IMR-90 (cell line): Measurements from ENCODE around the gene NCAM1. TPM values are rescaled to one million over a fixed set of nuclear protein-coding genes. Genes with fewer than 3 reads are reported as not detected.

ENCODE experiments used
- ATAC-seq: fragments of 200-7000 bp; cut with Tn5 transposase; 2 replicates; pipeline ENCODE4 v1.9.1; 2020; ENCODE audit warnings: low read depth, mild to moderate bottlenecking, moderate library complexity
- BruUV-seq: library from RNA; stranded (reverse); fragments of 400-500 nt; replicated peaks from 2 replicates; lab custom pipeline; 2021; lab: Mats Ljungman, UMichigan
- CTCF ChIA-PET: fragments of 300-600 bp; formaldehyde crosslinking; extraction: SDS; loops from one replicate; lab custom pipeline; 2021; ENCODE audit warnings: antibody characterized with exemption; lab: Yijun Ruan, JAX
- POLR2A ChIA-PET: fragments of 300-600 bp; sonication (Branson Sonifier 250); formaldehyde crosslinking; loops from one replicate; lab custom pipeline; 2022; ENCODE audit warnings: antibody characterized with exemption; ENCODE audit not compliant: unreplicated experiment; lab: Charles Lee
- DNase-seq: peaks from one replicate; pipeline ENCODE4 v3.0.0; 2013
- H2AFZ ChIP-seq: replicated peaks from 2 replicates; pipeline ENCODE3; 2013; ENCODE audit warnings: low read length, mild to moderate bottlenecking; ENCODE audit not compliant: poor library complexity
- H2AK5ac ChIP-seq: 2 replicates; pipeline ENCODE4 v1.6.1; 2013; ENCODE audit warnings: low read depth, low read length, inconsistent platforms
- H2AK9ac ChIP-seq: replicated peaks from 2 replicates; pipeline ENCODE3; 2013; ENCODE audit warnings: mild to moderate bottlenecking, low read depth, low read length, moderate library complexity; ENCODE audit not compliant: poor library complexity
- H2BK120ac ChIP-seq: 2 replicates; pipeline ENCODE4 v1.6.1; 2013; ENCODE audit warnings: low read depth, low read length, inconsistent platforms
- H2BK15ac ChIP-seq: 3 replicates; pipeline ENCODE4 v1.6.1; 2013; ENCODE audit warnings: low read depth, low read length, inconsistent platforms
- H2BK20ac ChIP-seq: 2 replicates; pipeline ENCODE4 v1.6.1; 2013; ENCODE audit warnings: low read depth, mild to moderate bottlenecking, inconsistent platforms, low read length, moderate library complexity
- H2BK5ac ChIP-seq: 2 replicates; pipeline ENCODE4 v1.6.1; 2013; ENCODE audit warnings: mild to moderate bottlenecking, low read depth, low read length, inconsistent platforms; ENCODE audit not compliant: poor library complexity, severe bottlenecking
- H3K14ac ChIP-seq: replicated peaks from 2 replicates; pipeline ENCODE4 v1.6.1; 2013; ENCODE audit warnings: low read depth, low read length, inconsistent platforms
- H3K18ac ChIP-seq: 2 replicates; pipeline ENCODE4 v1.6.1; 2013; ENCODE audit warnings: low read depth, low read length, control low read depth
- H3K23ac ChIP-seq: 2 replicates; pipeline ENCODE4 v1.6.1; 2013; ENCODE audit warnings: low read depth, low read length, inconsistent platforms
- H3K27ac ChIP-seq: 2 replicates; pipeline ENCODE4 v1.5.1; 2013; ENCODE audit warnings: mild to moderate bottlenecking, control low read depth, low read length; ENCODE audit not compliant: insufficient read depth
- H3K27me3 ChIP-seq: 2 replicates; pipeline ENCODE4 v1.6.1; 2013; ENCODE audit warnings: low read length; ENCODE audit not compliant: control insufficient read depth, insufficient read depth
- H3K36me3 ChIP-seq: 2 replicates; pipeline ENCODE4 v1.6.1; 2013; ENCODE audit warnings: low read length, mixed read lengths; ENCODE audit not compliant: control insufficient read depth, insufficient read depth
- H3K4ac ChIP-seq: 2 replicates; pipeline ENCODE4 v1.6.1; 2013; ENCODE audit warnings: low read depth, low read length, inconsistent platforms
- H3K4me1 ChIP-seq: 2 replicates; pipeline ENCODE4 v1.6.1; 2013; ENCODE audit warnings: low read length, mixed read lengths; ENCODE audit not compliant: control insufficient read depth, insufficient read depth
- H3K4me2 ChIP-seq: 2 replicates; pipeline ENCODE4 v1.6.1; 2013; ENCODE audit warnings: low read depth, mild to moderate bottlenecking, control low read depth, low read length, moderate library complexity
- H3K4me3 ChIP-seq: 2 replicates; pipeline ENCODE4 v1.5.1; 2013; ENCODE audit warnings: low read depth, mild to moderate bottlenecking, control low read depth, low read length, moderate library complexity; ENCODE audit not compliant: insufficient read depth
- H3K56ac ChIP-seq: 2 replicates; pipeline ENCODE4 v1.6.1; 2013; ENCODE audit warnings: low read length, inconsistent platforms; ENCODE audit not compliant: insufficient read depth; ENCODE audit errors: extremely low read depth
- H3K79me1 ChIP-seq, 2 experiments: 2 replicates each; pipeline ENCODE4 v1.6.1; 2013; ENCODE audit warnings: low read length in 2 of 2, inconsistent platforms in 1 of 2, low read depth in 1 of 2
- H3K9ac ChIP-seq: 2 replicates; pipeline ENCODE4 v1.6.1; 2013; ENCODE audit warnings: low read depth, low read length, control low read depth
- H3K9me1 ChIP-seq: 2 replicates; pipeline ENCODE4 v1.6.1; 2013; ENCODE audit warnings: low read length, inconsistent platforms; ENCODE audit not compliant: insufficient read depth
- H3K9me3 ChIP-seq: 2 replicates; pipeline ENCODE4 v1.6.1; 2013; ENCODE audit warnings: low read length; ENCODE audit not compliant: control insufficient read depth, insufficient read depth
- H4K20me1 ChIP-seq: 2 replicates; pipeline ENCODE4 v1.6.1; 2013; ENCODE audit warnings: low read length, inconsistent platforms; ENCODE audit not compliant: insufficient read depth
- H4K5ac ChIP-seq: 2 replicates; pipeline ENCODE4 v1.6.1; 2013; ENCODE audit warnings: mild to moderate bottlenecking, low read depth, low read length, control low read depth
- H4K8ac ChIP-seq, 2 experiments: 2 replicates each; pipeline ENCODE4 v1.6.1; 2013; ENCODE audit warnings: low read depth in 2 of 2, low read length in 2 of 2, control low read depth in 1 of 2, inconsistent platforms in 1 of 2
- H4K91ac ChIP-seq: 2 replicates; pipeline ENCODE4 v1.6.1; 2013; ENCODE audit warnings: low read depth, low read length, inconsistent platforms; ENCODE audit not compliant: insufficient read depth
- CEBPB ChIP-seq: IDR thresholded peaks from 2 replicates; pipeline ENCODE4 v1.6.1; 2012; ENCODE audit warnings: low read depth, low read length, improper control_type of control experiment
- FOS ChIP-seq: fragments of 150-350 bp; IDR thresholded peaks from 2 replicates; pipeline ENCODE4 v1.6.1; 2016; ENCODE audit warnings: low read depth, low read length
- MAFK ChIP-seq: IDR thresholded peaks from 2 replicates; pipeline ENCODE4 v1.6.1; 2012; ENCODE audit warnings: low read depth, low read length, improper control_type of control experiment
- MAZ ChIP-seq: IDR thresholded peaks from 2 replicates; pipeline ENCODE4 v1.6.1; 2012; ENCODE audit warnings: low read depth, mild to moderate bottlenecking, low read length, improper control_type of control experiment, moderate library complexity, borderline replicate concordance
- MXI1 ChIP-seq: IDR thresholded peaks from 2 replicates; pipeline ENCODE4 v1.6.1; 2012; ENCODE audit warnings: low read depth, mild to moderate bottlenecking, low read length, moderate library complexity, borderline replicate concordance
- POLR2A ChIP-seq: IDR thresholded peaks from 2 replicates; pipeline ENCODE4 v1.6.1; 2012; ENCODE audit warnings: mild to moderate bottlenecking, low read depth, low read length
- RCOR1 ChIP-seq: IDR thresholded peaks from 2 replicates; pipeline ENCODE4 v1.6.1; 2012; ENCODE audit warnings: mild to moderate bottlenecking, low read length, improper control_type of control experiment; ENCODE audit not compliant: insufficient replicate concordance
- SMC3 ChIP-seq: fragments of 150-350 bp; IDR thresholded peaks from 2 replicates; pipeline ENCODE4 v1.6.1; 2016; ENCODE audit warnings: low read depth, mild to moderate bottlenecking, antibody characterized with exemption, low read length, moderate library complexity
- WGBS, 2 experiments: methylation state at CpG; one replicate each; pipeline versions ENCODE4 v1.1.5 to v1.1.7; 2013; ENCODE audit warnings: missing lambda C conversion rate in 2 of 2; ENCODE audit not compliant: insufficient read length in 1 of 2; ENCODE audit errors: extremely low coverage in 2 of 2; 5-methylcytosine and 5-hydroxymethylcytosine counted together
- dilution Hi-C: fragments of 300-500 bp; cut with HindIII; formaldehyde crosslinking; loops from one replicate; pipeline ENCODE4 v1.14.3; 2018; ENCODE audit warnings: low sequenced_read_pairs; ENCODE audit not compliant: unreplicated experiment
- in situ Hi-C: fragments of 300-500 bp; cut with MboI; formaldehyde crosslinking; loops from 3 replicates; pipeline ENCODE4 v1.14.3; 2019; ENCODE audit warnings: low sequenced_read_pairs, inconsistent platforms, mixed read lengths
- intact Hi-C: fragments of 100-400 bp; cut with micrococcal nuclease; formaldehyde crosslinking; loops from 2 replicates; pipeline ENCODE4 v1.10.0; 2022
- polyA plus RNA-seq, 3 experiments: library from polyadenylated mRNA; depleted of rRNA; stranded (reverse); fragments of >200 nt; gene quantifications; 2 replicates each; pipeline ENCODE4 v1.2.3, GENCODE V29; 2012; ENCODE audit warnings: low replicate concordance in 1 of 3
- total RNA-seq: library from RNA; depleted of rRNA; stranded (reverse); fragments of >200 nt; gene quantifications from 2 replicates; pipeline ENCODE4 v1.2.3, GENCODE V29; 2012

Gene NCAM1
- total and polyA plus RNA-seq, 2 of the 4 experiments (the other 2 are of a cell fraction), result 0.09 to 0.18 TPM

DNA sequence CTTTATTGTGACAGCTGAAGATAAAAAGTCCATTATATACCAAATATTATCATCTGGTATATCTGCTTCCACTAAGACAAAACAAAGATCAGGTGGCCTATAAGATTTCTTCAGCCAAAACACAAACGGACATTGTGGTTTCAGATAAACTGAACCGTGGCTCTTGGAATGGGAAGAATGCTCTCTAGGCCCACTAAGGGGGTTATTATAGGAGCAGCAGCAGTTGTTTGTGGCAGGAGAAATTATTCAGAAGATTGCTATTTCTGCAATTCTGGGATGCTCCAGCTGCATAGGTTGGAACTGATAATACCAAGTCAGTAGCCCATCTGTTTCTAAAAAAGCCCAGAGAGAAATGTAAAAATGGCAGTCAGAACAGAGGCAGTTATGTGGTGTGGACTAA is 145.3 kb downstream of the NCAM1 start:
- intact Hi-C loops, result no loop called here
- Histone ChIP-seq H4K20me1 (no peaks in the 10 kb centered on the region), H3K4me3 (no peak overlapping the region), H3K4me1 (no peaks in the 10 kb centered on the region), H3K56ac (no peak overlapping the region), H2AK5ac (no peak overlapping the region), H3K18ac (no peak overlapping the region), H3K14ac (no peak overlapping the region), H2BK5ac (no peak overlapping the region), H3K9ac (no peak overlapping the region), H3K27ac (no peak overlapping the region), H2BK15ac (no peak overlapping the region), H2AK9ac (no peak overlapping the region), H2AFZ (no peak overlapping the region), H2BK20ac (no peak overlapping the region), H2BK120ac (no peak overlapping the region), H3K9me1 (no peaks in the 10 kb centered on the region), H3K9me3 (no peaks in the 10 kb centered on the region), H3K4ac (no peak overlapping the region), H3K23ac (no peak overlapping the region), H3K79me1 (no peaks in the 10 kb centered on the region), H4K8ac (no peak overlapping the region), H4K5ac (no peak overlapping the region), H3K27me3 (no peaks in the 10 kb centered on the region), H3K4me2 (no peak overlapping the region), H3K36me3 (no peaks in the 10 kb centered on the region), H4K91ac (no peak overlapping the region)
- in situ Hi-C loops, result no loop called here
- TF ChIP-seq FOS (no peak), CEBPB (no peak), RCOR1 (no peak), SMC3 (no peak), MAFK (no peak), POLR2A (no peak), MXI1 (no peak), MAZ (no peak)
- ChIA-PET CTCF (no interaction called here), POLR2A (no interaction called here)
- ATAC-seq (no peak), DNase-seq (peak; percentile 5)
- dilution Hi-C loops, result no loop called here
- no TSS peak for BruUV-seq
- no CpG with 5 or more reads among the region's 2 CpGs for WGBS, 2 experiments
